ENCODE results near the gene CRYAA.

The CRYAA gene

DNA sequence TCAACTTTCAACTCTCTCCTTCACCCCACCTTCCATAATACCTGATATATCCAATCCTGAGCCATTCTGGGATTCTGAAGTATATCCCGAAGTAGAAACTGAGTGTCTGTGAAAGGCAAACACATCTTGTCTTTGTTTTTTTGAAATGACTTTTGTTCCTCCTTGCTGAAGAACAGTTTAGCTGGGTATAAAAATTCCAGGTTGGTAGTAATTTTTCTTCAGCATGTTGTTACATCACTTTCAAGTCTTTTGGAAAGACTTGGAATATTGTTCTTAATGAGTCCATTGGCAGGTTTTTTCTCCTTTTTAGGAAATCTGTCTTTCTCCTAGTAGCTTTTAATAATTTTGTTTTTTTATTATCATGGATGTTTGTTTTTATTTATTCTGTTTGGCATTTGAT, 32.7 kb downstream of the CRYAA start:
- no peak for DNase-seq (ENCODE audit: low read depth in 2 of 2, low spot score in 1 of 2)

DNA sequence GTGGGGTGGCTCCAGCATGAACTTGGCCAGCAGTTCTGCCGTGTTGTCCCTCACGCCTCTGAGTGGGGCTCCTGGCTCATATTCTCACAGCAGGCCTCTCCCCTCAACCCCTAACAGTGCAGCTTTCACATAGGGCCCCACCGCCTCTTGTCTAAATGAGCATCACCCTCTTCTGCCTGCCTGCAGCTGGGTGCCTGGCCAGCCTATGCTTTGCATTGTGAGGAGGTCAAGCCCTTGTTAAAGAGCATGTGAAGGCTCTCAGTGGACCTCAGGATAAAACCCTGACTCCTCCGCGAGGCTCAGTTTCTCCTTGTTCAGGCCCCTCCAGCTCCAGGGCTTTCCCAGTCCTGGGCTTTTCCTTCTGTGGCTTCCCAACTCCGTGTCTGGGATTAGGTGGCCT, 34.8 kb downstream of the CRYAA start:
- DNase-seq (ENCODE audit: low read depth in 2 of 2, low spot score in 1 of 2) = no peak

DNA sequence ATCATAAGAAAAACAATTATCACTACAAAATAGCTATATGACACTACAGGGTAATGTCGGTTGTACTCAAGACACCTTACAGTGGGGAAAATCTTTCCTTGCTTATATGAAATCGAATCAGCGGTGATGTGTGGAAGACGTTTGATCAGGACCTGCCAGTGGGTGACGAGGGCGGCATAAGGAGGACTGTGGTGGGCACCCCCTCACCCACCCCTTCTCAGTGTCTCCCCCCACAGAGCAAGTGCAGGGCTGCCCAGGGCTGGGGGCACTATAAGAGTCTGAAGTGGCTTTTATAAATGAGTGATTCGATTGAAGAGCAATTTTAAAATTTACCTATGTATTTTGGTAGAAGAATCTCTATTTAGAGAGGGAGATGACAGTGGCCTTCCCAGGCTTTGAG, 35.8 kb downstream of the CRYAA start:
- DNase-seq (ENCODE audit: low read depth in 2 of 2, low spot score in 1 of 2) = no peak

DNA sequence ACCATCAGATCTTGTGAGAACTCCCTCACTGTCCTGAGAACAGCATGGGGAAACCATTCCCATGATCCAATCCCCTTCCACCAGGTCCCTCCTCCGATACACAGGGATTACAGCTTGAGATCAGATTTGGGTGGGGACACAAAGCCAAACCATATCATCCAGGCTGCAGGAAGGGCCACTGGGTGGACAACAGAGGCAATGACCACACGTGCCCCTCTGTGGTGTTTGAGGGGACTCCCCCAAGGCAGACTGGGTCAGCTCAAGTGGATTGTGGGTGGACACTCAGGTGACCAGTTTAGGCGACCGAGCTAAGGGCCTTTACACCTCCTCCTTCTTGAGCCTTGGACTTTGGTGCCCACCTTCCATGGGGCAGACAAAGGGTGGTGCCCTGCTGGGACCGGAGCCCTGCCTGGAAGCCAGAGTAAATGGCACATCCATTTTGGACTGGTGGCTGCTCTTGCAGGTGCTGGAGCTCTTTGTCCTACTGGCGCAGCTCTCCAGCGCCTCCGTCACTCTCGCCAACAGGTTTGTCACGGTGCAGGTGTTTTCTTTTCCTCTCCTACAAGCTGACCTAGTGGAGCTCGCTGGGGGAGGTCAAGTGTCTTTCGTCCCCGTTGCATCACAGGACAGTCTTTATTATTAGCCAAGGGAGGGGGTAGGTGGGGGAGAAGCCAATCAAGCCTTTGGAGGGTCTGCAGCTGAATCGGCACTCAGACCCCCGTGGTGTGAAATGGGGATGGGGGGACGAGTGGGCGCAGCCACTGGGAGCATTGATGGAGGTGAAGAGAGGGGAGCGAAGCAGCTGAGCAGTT, 37.6 kb downstream of the CRYAA start:
- no peak for DNase-seq (ENCODE audit: low read depth in 2 of 2, low spot score in 1 of 2)

DNA sequence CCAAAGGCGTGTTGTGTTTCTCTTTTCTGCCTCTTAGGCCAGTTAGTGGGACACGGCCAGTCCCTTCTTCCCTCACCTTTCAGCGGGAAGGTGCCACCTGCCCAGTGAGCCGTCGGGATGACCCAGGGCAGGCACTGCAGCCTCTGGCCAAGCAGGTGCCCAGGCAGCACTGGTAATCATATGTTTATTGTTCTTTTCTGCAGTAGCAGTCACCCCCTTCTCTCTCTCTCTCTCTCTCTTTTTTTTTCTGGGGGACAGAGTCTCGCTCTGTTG, 38.2 kb downstream of the CRYAA start:
- no peak for DNase-seq (ENCODE audit: low read depth in 2 of 2, low spot score in 1 of 2)

DNA sequence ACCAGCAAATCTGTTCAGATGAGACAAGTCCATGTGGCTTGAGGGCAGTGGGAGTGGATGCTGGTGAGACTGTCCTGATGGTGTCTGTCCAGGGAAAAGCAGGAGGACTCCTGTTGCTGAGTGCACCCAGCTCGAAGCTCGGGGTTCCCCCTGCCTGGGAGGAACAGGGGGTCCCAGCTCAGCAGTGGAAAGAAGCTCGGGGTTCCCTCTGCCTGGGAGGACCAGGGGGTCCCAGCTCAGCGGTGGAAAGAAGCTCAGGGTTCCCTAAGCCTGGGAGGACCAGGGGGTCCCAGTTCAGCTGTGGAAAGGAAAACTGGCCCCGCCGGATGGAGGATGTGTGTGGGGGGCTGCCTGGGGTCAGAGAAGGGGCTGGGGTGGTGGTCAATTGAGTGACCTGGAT, 39.1 kb downstream of the CRYAA start:
- DNase-seq (ENCODE audit: low read depth in 2 of 2, low spot score in 1 of 2) = no peak

DNA sequence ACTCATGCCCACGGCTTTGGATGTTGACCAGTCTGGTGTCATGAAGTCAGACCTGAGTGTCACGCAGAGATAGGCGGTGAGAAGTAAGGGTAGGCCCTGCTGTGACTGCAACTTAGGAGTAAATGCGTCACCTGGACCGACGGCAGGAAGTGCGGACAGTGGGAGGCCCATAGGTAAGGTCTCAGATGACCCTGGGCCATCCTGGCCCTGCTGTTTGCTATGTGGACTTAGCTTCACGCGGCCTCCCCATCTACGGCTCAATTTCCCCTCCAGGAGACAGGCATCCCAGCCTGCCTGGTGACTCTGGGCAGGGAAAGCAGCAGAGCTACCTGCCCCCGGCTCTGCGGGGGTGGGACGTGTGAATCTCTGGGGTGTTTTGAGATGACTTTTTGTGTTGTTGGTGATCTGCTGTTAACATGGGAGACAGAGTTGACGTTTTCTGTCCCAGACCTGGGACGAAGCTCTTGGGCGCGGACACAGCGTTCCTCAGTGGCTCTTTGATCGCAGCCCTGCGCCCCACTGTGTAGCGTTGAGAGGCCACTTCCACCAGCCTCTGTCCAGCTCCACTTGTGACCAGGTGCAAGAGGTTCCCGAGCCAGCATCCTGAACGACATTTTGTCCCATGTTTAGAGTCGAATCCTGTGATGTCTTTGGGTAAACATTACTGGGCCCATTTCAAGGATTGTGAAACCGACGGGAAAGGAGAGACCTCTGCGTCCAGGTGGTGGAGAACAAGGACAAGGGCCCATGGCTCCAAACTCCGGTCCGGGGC, 39.9 kb downstream of the CRYAA start:
- DNase-seq (ENCODE audit: low read depth in 2 of 2, low spot score in 1 of 2) = no peak

DNA sequence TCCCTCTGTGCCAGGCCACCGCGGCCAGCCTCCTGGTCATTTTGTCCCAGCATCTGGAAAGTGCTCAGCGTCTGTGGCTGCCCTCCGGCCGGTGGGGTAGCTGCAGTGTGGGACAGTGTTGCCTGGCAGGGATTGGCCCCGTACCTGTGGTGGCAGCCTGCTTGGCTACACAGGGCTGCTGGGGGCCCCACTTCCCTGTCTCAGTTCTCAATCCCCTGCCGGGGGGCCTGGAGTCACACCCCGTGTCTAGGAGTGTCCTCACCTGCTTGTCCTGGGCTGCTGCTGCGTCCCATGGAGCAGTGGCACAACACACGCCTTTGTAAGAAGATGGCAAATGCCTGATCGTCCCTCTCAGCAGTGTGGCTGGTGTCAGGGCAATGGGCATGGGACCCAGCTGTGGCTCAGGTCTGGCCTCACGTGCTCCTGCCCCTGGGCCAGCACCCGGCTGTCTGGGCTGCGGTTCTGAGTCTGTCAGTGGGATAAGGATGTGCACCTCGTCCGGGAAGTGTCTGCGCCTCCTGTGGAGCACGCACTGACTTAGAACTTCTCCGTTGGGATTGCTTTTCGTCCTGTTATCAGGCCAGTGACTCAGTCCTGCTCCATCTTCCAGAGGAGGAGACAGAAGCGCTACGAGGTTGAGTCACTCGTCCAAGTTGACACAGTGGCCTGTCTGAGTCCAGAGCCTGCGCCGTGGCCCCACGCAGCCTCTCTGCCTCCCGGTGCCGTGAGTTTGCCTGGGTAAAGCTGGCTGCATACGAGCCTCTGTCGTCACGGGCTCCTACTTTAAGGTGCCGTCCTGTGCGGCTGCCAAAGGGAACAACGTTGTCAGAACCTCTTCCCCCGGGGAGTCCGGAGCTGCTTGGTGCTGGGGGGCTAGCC, 41.0 kb downstream of the CRYAA start:
- DNase-seq (ENCODE audit: low read depth in 2 of 2, low spot score in 1 of 2) = no peak

DNA sequence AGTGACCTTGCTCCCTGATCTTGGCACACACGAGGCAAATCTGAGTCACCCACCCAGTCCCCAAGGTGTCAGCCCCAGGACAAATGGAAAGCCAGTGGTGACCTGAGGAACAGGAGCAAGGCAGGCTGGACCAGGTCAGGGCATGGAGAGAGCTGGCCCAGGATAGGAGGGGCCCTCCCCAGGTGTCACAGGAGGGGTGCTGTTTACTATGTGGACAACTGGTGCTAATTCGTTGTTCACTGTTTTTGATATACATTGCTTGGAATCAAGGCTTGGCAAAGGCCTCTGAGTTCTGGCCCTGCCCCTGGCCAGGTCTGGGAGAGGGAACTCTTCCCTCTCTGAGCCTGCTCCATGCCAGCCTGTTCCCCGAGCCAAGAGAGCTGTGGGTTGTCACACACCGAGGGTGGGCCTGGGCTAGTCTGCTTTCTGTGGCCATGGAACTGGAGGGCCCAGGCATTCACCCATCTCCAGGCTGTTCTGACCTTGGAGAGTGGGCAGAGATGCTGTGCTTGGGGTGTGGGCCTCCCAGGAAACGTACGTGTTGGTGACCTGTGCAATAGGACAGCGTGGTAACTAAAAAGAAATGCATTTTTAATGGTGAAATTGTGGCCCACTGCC, 41.8 kb downstream of the CRYAA start:
- DNase-seq (ENCODE audit: low read depth in 2 of 2, low spot score in 1 of 2) = no peak

DNA sequence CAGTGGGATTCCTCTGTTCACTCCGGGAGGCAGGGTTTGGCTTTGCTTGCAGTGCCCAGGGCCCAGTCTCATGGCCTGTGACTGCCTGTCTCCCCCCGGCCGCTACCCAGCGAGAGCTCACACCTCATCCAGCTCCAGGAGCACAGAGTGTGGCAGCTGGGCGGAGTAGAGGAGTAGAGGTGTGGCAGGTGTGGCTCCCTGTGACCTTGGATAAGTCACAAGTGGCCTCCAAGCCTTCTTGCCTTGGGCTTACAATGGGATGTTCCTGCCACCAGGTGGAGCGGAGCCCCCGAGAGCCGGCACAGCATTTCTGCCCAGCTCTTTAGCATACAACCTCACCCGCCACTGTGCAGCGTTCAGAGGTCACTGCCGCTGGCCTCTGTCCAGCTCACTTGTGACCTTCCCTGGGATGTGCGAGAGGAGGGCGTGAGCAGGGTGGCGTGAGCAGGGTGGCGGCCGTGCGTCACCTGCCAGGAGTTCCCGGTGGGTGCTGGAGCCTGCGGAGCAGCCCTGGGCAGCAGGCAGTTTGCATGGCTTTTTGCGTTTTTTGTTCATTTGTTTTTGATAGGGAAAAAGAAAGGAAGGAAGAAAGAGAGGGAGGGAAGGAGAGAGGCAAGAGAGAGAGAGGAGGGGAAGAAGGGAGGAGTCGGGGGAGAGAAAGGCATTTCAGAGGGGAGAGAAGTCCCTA, 42.4 kb downstream of the CRYAA start:
- no peak for DNase-seq (ENCODE audit: low read depth in 2 of 2, low spot score in 1 of 2)

DNA sequence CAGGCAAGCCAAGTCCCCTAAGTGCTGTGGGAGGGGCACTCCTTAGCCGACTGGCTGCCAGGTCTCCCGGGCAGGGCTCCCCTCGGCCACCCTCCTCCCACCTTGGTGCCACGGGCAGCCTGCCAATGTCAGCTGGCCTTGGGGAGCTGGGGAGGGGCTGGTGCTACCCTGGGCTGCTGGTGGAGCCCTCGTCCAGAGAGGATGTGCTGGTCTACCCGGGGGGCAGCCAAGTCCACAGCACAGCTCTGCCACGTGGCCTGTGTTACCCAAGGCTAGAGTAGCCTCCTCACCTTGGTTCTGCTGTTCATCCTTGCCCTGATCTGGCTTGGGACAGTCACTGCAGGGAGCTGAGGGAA, 42.9 kb downstream of the CRYAA start:
- no peak for DNase-seq (ENCODE audit: low read depth in 2 of 2, low spot score in 1 of 2)

Data from stimulated activated CD8-positive, alpha-beta memory T cell treated with anti-CD3 and anti-CD28 coated beads, Interleukin-4, amount 100 ng/mL, for 4 hours (primary cell).